Measurements from ENCODE around the gene LTB.

The LTB gene

GRCh38 chr6:31546958-31547726, 35.1 kb downstream of the LTB start, which contains the start of gene NFKBIL1:
Gene NFKBIL1 (plus strand): TSS chr6:31547608. CDS start chr6:31547695, 87 bp downstream.
- DNase-seq: peak; percentile 94

DNA sequence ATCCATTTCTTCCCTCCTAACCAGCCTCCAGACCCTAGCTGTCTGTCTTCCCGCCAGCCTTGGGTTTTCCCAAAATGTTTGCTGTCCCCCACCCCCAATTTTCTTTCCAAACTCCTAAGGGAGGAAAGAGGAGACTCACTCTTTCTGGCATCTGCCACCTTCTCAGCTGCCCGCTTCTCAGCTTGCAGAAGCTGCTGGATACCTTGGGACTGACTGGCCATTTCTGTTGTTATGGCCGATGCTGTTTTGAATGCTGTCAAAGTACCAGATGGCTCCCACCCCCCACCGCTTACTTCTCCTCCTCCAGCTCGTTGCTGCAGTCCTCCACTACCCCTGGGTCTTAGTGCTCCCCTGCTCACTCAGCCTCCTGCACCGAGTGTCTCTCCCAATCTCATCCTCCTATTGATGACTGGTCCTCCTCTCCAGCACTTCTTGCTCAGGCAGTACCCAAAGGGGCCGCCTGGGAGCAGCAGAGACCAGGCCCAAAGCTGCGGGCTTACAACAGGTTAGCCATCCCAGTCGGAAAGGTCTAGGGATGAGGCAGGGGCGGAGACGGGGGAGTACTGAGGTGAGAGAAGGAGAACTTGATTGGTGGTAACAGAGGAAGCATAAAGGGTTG, 35.8 kb downstream of the LTB start, which contains the start of gene ATP6V1G2:
Gene ATP6V1G2, minus strand, starts transcription at position 270 of the 619 bp plus-strand sequence. Its CDS starts 49 bp downstream, at position 221.
- peak; percentile 94 for DNase-seq

DNA sequence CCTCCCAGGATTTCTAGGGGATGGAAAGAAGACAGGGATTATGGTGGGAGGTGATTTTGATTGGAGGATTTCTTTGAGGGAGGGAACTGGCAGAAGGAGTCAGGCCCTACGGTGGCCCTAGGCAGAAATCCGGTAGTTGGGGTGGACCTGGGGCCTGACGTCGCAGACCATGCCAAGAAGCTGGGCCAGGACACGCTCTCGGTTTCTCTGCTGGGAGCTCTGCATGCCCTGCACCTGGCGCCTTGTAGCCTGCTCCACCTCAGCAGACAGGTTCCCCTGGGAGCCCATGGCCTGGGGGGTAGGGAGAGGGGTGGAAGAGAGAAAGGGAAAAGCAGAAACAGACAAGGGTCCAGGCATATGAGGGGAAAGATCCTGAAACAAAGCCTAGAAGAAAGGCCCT, 36.9 kb downstream of the LTB start:
- no peak for DNase-seq

- no peak for DNase-seq
These were observed 37.5 kb downstream of the LTB start for GRCh38 chr6:31544676-31545075.

DNA sequence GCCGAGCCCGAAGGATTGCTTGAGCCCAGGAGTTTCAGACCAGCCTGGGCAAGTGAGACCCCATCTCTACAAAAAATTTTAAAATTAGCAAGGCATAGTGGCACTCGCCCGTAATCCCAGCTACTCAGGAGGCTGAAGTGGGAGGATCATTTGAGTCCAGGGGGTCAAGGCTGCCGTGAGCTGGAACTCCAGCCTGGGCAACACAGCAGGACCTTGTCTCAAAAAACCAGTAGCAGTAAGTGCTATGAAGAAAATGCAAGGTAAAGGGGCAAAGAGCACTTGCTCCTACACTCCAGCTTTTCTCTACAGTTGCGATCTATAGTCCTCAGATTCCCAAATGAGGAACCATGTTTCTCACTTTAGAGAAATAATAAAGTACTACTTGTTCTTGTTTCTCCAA, 38.6 kb downstream of the LTB start:
- no peak for DNase-seq

DNA sequence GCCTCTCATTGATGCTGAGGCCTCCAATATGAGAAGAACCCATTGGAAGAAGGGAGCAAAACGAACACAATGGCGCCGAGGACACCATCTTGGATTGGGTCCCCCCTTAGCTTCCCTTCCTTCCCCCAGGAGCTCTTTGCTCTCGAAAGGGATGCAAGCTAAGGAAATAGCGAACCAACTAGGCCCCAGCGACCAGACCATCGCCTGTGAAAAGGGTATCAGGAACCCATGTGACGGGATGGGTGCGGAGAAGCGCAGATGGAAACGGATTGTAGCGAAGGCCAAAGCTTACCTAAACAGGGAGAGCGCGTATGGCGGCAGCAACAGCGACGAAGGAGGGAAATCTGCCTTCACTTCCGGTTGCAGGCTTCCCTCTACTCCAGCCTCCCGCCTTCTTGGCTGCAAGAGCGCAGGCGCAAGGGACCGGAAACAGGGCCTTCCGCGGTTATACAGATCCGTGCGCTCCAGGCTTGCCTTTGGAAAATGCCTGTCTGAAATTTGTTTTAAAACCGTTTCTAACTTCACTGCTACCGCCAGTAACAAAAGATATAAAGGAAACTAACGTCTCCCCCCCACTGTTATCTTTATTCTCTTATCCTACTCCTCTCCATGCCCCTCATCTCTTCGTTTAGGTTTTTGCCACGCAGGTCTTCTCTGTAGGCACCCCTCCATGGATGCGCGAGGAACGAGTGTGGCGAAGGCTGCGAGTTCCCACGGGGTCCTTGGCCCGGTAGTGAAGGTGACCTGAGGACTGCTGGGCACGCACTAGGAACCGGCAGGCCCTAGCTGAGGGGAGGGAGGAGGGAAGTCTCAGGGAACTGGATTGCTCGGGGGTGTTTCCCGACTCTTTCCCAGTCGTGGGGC, 40.3 kb downstream of the LTB start, which contains the start of gene DDX39B:
Gene DDX39B, minus strand, starts transcription at position 346 of the 864 bp plus-strand sequence. CDS start 1,471 bp downstream, outside the sequence.
- DNase-seq: peak; percentile 95

- DNase-seq: peak; percentile 66
These were observed 41.1 kb downstream of the LTB start for GRCh38 chr6:31541059-31541657.

- DNase-seq: no peak
These were observed 41.6 kb downstream of the LTB start for GRCh38 chr6:31540640-31541039.

- DNase-seq: no peak
These were observed 43.3 kb downstream of the LTB start for GRCh38 chr6:31538805-31539400.

GRCh38 chr6:31535538-31536324, 46.5 kb downstream of the LTB start:
- DNase-seq: no peak

- no peak for DNase-seq
These were observed 47.6 kb downstream of the LTB start for GRCh38 chr6:31534521-31535040.

- DNase-seq: no peak
These were observed 48.2 kb downstream of the LTB start for GRCh38 chr6:31534011-31534410.

- DNase-seq: no peak
These were observed 48.8 kb downstream of the LTB start for GRCh38 chr6:31533455-31533841.

DNA sequence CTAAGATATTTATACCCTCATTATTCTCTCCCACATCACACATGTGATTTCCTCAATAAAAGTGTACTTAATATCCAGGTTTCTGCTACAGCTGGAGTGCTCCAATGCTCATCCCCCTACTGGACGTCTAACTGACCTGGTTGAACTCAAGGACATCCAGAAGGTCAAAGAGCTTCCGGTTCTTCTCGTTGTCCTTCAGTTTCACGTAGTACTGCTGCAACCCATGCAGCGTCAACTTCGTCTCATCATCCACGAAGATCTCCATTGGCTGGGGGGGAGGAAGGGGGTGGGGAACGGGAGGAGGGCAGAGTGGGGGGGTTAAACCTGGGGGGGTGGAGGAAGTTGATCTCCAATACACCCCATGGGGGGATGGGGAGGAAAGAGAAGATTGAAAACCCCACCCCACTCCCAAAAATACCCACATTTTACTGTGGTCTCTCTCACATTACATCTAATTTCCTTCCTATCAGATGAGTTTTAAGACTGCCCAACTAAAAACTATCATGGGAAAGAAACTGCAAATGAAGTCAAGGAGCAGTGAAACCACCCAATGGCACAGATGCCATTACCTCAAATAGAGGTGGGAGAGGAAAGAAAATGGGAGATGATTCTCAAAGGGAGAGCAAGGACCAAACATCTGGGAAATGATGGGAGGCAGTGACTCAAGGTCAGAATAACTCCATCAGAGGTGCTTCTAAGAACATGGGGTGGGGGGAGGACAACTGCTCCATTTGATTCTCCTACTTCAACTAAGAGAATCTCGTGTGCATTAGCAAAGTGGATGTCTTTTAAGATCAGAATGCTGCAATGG, 49.4 kb downstream of the LTB start:
- no peak for DNase-seq

DNA sequence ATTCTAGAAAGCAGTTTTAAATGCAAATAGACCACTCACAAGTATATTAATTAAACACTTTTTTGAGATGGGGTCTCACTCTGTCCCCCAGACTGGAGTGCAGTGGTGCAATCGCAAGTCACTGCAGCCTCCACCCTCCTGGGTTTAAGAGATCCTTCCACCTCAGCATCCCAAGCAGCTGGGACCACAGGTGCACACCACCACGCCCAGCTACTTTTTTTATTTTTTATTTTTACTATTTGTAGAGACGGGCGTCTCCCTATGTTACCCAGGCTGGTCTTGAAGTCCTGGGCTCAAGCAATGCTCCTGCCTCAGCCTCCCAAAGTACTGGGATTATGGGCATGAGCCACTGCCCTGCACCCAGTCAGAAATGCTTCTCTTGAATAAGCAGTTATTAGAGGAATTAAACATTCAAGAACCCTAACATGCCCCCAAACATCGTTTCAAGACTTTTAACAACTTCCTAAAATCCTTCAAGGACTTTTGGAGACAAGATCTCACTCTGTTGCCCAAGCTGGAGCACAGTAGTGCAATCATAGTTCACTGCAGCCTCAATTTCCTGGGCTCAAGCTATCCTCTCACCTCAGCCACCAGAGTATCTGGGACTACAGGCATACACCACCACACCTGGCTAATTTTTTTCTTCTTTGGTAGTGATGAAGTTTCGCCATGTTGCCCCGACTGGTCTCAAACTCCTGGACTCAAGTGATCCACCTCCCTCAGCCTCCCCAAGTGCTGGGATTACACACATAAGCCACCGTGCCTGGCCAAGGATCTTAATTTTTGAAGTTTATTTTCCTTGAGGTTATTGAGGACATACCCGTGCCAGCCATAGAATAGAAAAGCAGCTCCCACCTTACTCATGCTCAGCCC, 50.2 kb downstream of the LTB start:
- no peak for DNase-seq

DNA sequence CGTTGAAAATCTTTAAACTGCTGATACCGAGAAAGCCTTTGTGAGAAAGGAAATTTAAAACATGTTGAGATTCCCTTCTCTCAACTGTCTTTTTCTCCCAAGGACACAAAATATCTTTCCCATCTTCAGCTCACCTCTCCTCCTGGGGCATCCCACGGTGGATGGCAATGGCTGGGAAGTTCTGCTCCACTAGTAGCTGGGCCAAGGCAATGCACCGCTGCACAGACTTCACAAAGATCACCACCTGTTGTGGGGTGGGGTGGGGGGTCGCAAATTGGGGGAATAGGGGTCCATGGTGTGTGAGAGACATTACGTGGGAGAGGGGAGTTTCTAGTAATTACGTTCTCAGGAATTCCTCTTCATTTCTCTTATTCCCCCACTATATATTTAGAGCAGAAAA, 51.1 kb downstream of the LTB start:
- DNase-seq: no peak

- DNase-seq: no peak
These were observed 51.6 kb downstream of the LTB start for GRCh38 chr6:31530659-31531058.
